Naive B cell (primary cell): ENCODE data around the gene BOD1L1. TPM values are rescaled to one million over a fixed set of nuclear protein-coding genes. Genes with fewer than 3 reads are reported as not detected.

Experiments
- ATAC-seq, 2 donors: fragments of 150-1000 bp; cut with Tn5 transposase; 2 replicates each; pipeline ENCODE4 v1.10.0; 2021; ENCODE audit warnings: low read depth in 2 of 2, mild to moderate bottlenecking in 2 of 2, moderate library complexity in 2 of 2
- DNase-seq: peaks from one replicate; pipeline ENCODE4 v3.0.0; 2022
- H3K27ac Mint-ChIP-seq, 6 donors: one replicate each; pipeline ENCODE4 v1.8.0; 2020 to 2022; ENCODE audit warnings: mild to moderate bottlenecking in 6 of 6, mixed read lengths in 6 of 6, moderate library complexity in 5 of 6, inconsistent platforms in 2 of 6
- H3K27me3 Mint-ChIP-seq, 3 donors: one replicate each; pipeline ENCODE4 v1.8.0; 2021 to 2022; ENCODE audit warnings: mixed read lengths in 3 of 3, mild to moderate bottlenecking in 1 of 3
- H3K36me3 Mint-ChIP-seq, 2 donors: one replicate each; pipeline ENCODE4 v1.8.0; 2020 to 2022; ENCODE audit warnings: mixed read lengths in 2 of 2, inconsistent platforms in 1 of 2, mild to moderate bottlenecking in 1 of 2
- H3K4me1 Mint-ChIP-seq, 3 donors: one replicate each; pipeline ENCODE4 v1.8.0; 2020 to 2022; ENCODE audit warnings: mixed read lengths in 3 of 3, inconsistent platforms in 1 of 3, mild to moderate bottlenecking in 1 of 3, moderate library complexity in 1 of 3
- H3K4me3 Mint-ChIP-seq, 8 donors: one replicate each; pipeline ENCODE4 v1.8.0; 2020 to 2022; ENCODE audit warnings: mild to moderate bottlenecking in 8 of 8, mixed read lengths in 8 of 8, moderate library complexity in 8 of 8, inconsistent platforms in 2 of 8
- H3K9me3 Mint-ChIP-seq, 7 donors: one replicate each; pipeline ENCODE4 v1.8.0; 2020 to 2022; ENCODE audit warnings: mixed read lengths in 7 of 7, mild to moderate bottlenecking in 5 of 7, inconsistent platforms in 2 of 7, moderate library complexity in 1 of 7
- polyA plus RNA-seq, 6 donors: library from polyadenylated mRNA; unstranded; fragments of 300-500 nt; fragmentation: Illumina TruSeq; gene quantifications; one replicate each; pipeline ENCODE4 v1.2.3, GENCODE V29; 2021; ENCODE audit warnings: low read depth in 6 of 6

The BOD1L1 gene
- polyA plus RNA-seq, 6 donors from 2014 or later: 2.5 to 10.2 (median 3.9) TPM

- Mint-ChIP-seq H3K4me1 (peaks cover 44 to 55% (median 47%) of the 10 kb centered on the region in 3 donors), H3K4me3 (peak overlapping the region; percentile 36 to 82 (median 58)), H3K9me3 (peaks cover 0 to 1% (median 0%) of the 10 kb centered on the region in 7 donors), H3K27ac (peak overlapping the region; percentile 94 to 97 (median 96)), H3K36me3 (peaks cover 28 to 45% of the 10 kb centered on the region in 2 donors), H3K27me3 (no peaks in the 10 kb centered on the region)
- peak; percentile 74 for DNase-seq
- peak; percentile 94 for ATAC-seq
These were observed 16.2 kb downstream of the BOD1L1 start for GRCh38 chr4:13611283-13611842.

GRCh38 chr4:13605330-13605729 lies 22.2 kb downstream of the BOD1L1 start:
- H3K27ac Mint-ChIP-seq: no peak overlapping the region
- ATAC-seq: no peak

GRCh38 chr4:13601848-13602247 lies 25.7 kb downstream of the BOD1L1 start:
- Mint-ChIP-seq H3K4me3 (peak overlapping the region in 6 of 8 donors; percentile 2 to 84 (median 66)), H3K27me3 (no peaks in the 10 kb centered on the region), H3K4me1 (peaks cover 30 to 43% (median 33%) of the 10 kb centered on the region in 3 donors), H3K36me3 (peaks cover 25 to 39% of the 10 kb centered on the region in 2 donors), H3K9me3 (peaks cover 0 to 5% (median 0%) of the 10 kb centered on the region in 7 donors), H3K27ac (peak overlapping the region; percentile 49 to 94 (median 91))
- no peak for ATAC-seq
- no peak for DNase-seq

More at GRCh38 chr4:13605330-13605729, 22.2 kb downstream of the BOD1L1 start:
- no peak overlapping the region for H3K4me3 Mint-ChIP-seq
- peaks cover 25 to 31% (median 26%) of the 10 kb centered on the region in 3 donors for H3K4me1 Mint-ChIP-seq
- peaks cover 0 to 5% (median 0%) of the 10 kb centered on the region in 7 donors for H3K9me3 Mint-ChIP-seq
- DNase-seq: no peak
- H3K36me3 Mint-ChIP-seq: peaks cover 36 to 55% of the 10 kb centered on the region in 2 donors
- no peaks in the 10 kb centered on the region for H3K27me3 Mint-ChIP-seq

- peak overlapping the region in 7 of 8 donors; percentile 2 to 84 (median 29) for H3K4me3 Mint-ChIP-seq
- no peaks in the 10 kb centered on the region for H3K27me3 Mint-ChIP-seq
- DNase-seq: peak; percentile 73
- ATAC-seq: peak; percentile 95
- H3K4me1 Mint-ChIP-seq: peaks cover 30 to 43% (median 38%) of the 10 kb centered on the region in 3 donors
- H3K36me3 Mint-ChIP-seq: peaks cover 29 to 40% of the 10 kb centered on the region in 2 donors
- H3K9me3 Mint-ChIP-seq: peaks cover 0 to 5% (median 0%) of the 10 kb centered on the region in 7 donors
- peak overlapping the region; percentile 49 to 94 (median 85) for H3K27ac Mint-ChIP-seq
These were observed 26.5 kb downstream of the BOD1L1 start for GRCh38 chr4:13601048-13601447.

- no peak for ATAC-seq
- Mint-ChIP-seq H3K27me3 (no peaks in the 10 kb centered on the region), H3K9me3 (peaks cover 0 to 5% (median 0%) of the 10 kb centered on the region in 7 donors), H3K4me3 (peak overlapping the region in 1 of 8 donors; percentile 21), H3K4me1 (peaks cover 30 to 43% (median 38%) of the 10 kb centered on the region in 3 donors), H3K27ac (no peak overlapping the region), H3K36me3 (peaks cover 31 to 32% of the 10 kb centered on the region in 2 donors)
- DNase-seq: no peak
These were observed 28.4 kb downstream of the BOD1L1 start for GRCh38 chr4:13599159-13599558.

- no peak overlapping the region for H3K27ac Mint-ChIP-seq
- no peak for DNase-seq
- H3K9me3 Mint-ChIP-seq: peaks cover 0 to 5% (median 0%) of the 10 kb centered on the region in 7 donors
- no peaks in the 10 kb centered on the region for H3K27me3 Mint-ChIP-seq
- no peak for ATAC-seq
- H3K36me3 Mint-ChIP-seq: peaks cover 20 to 27% of the 10 kb centered on the region in 2 donors
- peaks cover 27 to 36% (median 35%) of the 10 kb centered on the region in 3 donors for H3K4me1 Mint-ChIP-seq
- no peak overlapping the region for H3K4me3 Mint-ChIP-seq
These were observed 29.9 kb downstream of the BOD1L1 start for GRCh38 chr4:13597604-13598003.

GRCh38 chr4:13597141-13597540 lies 30.4 kb downstream of the BOD1L1 start:
- no peak for DNase-seq
- Mint-ChIP-seq H3K4me3 (no peak overlapping the region), H3K36me3 (peaks cover 23 to 32% of the 10 kb centered on the region in 2 donors), H3K27ac (no peak overlapping the region), H3K4me1 (peaks cover 22 to 31% (median 30%) of the 10 kb centered on the region in 3 donors), H3K27me3 (no peaks in the 10 kb centered on the region), H3K9me3 (peaks cover 0 to 5% (median 0%) of the 10 kb centered on the region in 7 donors)
- ATAC-seq: no peak

GRCh38 chr4:13592220-13592619 lies 35.3 kb downstream of the BOD1L1 start:
- Mint-ChIP-seq H3K27ac (no peak overlapping the region), H3K36me3 (peaks cover 20 to 28% of the 10 kb centered on the region in 2 donors), H3K4me1 (peaks cover 0 to 5% (median 0%) of the 10 kb centered on the region in 3 donors), H3K9me3 (no peaks in the 10 kb centered on the region), H3K4me3 (no peak overlapping the region), H3K27me3 (no peaks in the 10 kb centered on the region)
- DNase-seq (no peak), ATAC-seq (no peak)

GRCh38 chr4:13590766-13591165 lies 36.8 kb downstream of the BOD1L1 start:
- H3K27ac Mint-ChIP-seq: no peak overlapping the region
- ATAC-seq (no peak), DNase-seq (no peak)
- H3K9me3 Mint-ChIP-seq: no peaks in the 10 kb centered on the region
- H3K4me1 Mint-ChIP-seq: no peaks in the 10 kb centered on the region
- H3K27me3 Mint-ChIP-seq: no peaks in the 10 kb centered on the region
- H3K36me3 Mint-ChIP-seq: peaks cover 10 to 21% of the 10 kb centered on the region in 2 donors
- H3K4me3 Mint-ChIP-seq: no peak overlapping the region

GRCh38 chr4:13588954-13589353 lies 38.6 kb downstream of the BOD1L1 start:
- no peak for DNase-seq
- H3K4me3 Mint-ChIP-seq: no peak overlapping the region
- H3K36me3 Mint-ChIP-seq: peaks cover 14 to 16% of the 10 kb centered on the region in 2 donors
- no peaks in the 10 kb centered on the region for H3K27me3 Mint-ChIP-seq
- ATAC-seq: no peak
- H3K4me1 Mint-ChIP-seq: no peaks in the 10 kb centered on the region
- H3K9me3 Mint-ChIP-seq: no peaks in the 10 kb centered on the region
- no peak overlapping the region for H3K27ac Mint-ChIP-seq

- ATAC-seq: no peak
- no peaks in the 10 kb centered on the region for H3K9me3 Mint-ChIP-seq
- H3K36me3 Mint-ChIP-seq: peaks cover 17 to 25% of the 10 kb centered on the region in 2 donors
- no peak for DNase-seq
- no peak overlapping the region for H3K4me3 Mint-ChIP-seq
- no peak overlapping the region for H3K27ac Mint-ChIP-seq
- H3K27me3 Mint-ChIP-seq: no peaks in the 10 kb centered on the region
- no peaks in the 10 kb centered on the region for H3K4me1 Mint-ChIP-seq
These were observed 43.0 kb downstream of the BOD1L1 start for GRCh38 chr4:13584481-13584880.

GRCh38 chr4:13580036-13580435 lies 47.5 kb downstream of the BOD1L1 start:
- DNase-seq (no peak), ATAC-seq (no peak)
- Mint-ChIP-seq H3K27me3 (no peaks in the 10 kb centered on the region), H3K4me1 (no peaks in the 10 kb centered on the region), H3K36me3 (peaks cover 17 to 25% of the 10 kb centered on the region in 2 donors), H3K27ac (no peak overlapping the region), H3K9me3 (no peaks in the 10 kb centered on the region), H3K4me3 (no peak overlapping the region)

- H3K27me3 Mint-ChIP-seq: no peaks in the 10 kb centered on the region
- H3K36me3 Mint-ChIP-seq: peaks cover 8 to 22% of the 10 kb centered on the region in 2 donors
- no peak overlapping the region for H3K4me3 Mint-ChIP-seq
- H3K4me1 Mint-ChIP-seq: no peaks in the 10 kb centered on the region
- ATAC-seq (no peak), DNase-seq (no peak)
- no peak overlapping the region for H3K27ac Mint-ChIP-seq
- no peaks in the 10 kb centered on the region for H3K9me3 Mint-ChIP-seq
These were observed 49.9 kb downstream of the BOD1L1 start for GRCh38 chr4:13577660-13578059.

- Mint-ChIP-seq H3K9me3 (no peaks in the 10 kb centered on the region), H3K4me3 (no peak overlapping the region), H3K36me3 (peaks cover 37 to 39% of the 10 kb centered on the region in 2 donors), H3K4me1 (peaks cover 0 to 3% (median 0%) of the 10 kb centered on the region in 3 donors), H3K27me3 (no peaks in the 10 kb centered on the region), H3K27ac (peak overlapping the region in 2 of 6 donors; percentile 23 to 35)
- DNase-seq (no peak), ATAC-seq (no peak)
These were observed 56.6 kb downstream of the BOD1L1 start for GRCh38 chr4:13570916-13571315.
